RWPE1 (cell line): Measurements from ENCODE around the gene RTKN2.
"Not testable (repeated sequence)": the region's sequence is repeated elsewhere in the genome, so short reads cannot be mapped to it uniquely, and the experiment has no call there.

Source experiments
- CTCF ChIA-PET: fragments of 350-600 bp; sonication (Branson Sonifier 250); formaldehyde crosslinking; extraction: SDS; loops from one replicate; lab custom pipeline; 2021; lab: Yijun Ruan, JAX
- POLR2A ChIA-PET: fragments of 400-600 bp; formaldehyde crosslinking; extraction: SDS; loops from one replicate; lab custom pipeline; 2020; ENCODE audit warnings: antibody characterized with exemption; ENCODE audit not compliant: low non-redundant PET; lab: Yijun Ruan, JAX
- DNase-seq: peaks from one replicate; pipeline ENCODE4 v3.0.0; 2012; ENCODE audit warnings: low spot score
- H3K27ac ChIP-seq: fragments of 450-650 bp; 2 replicates; pipeline ENCODE4 v1.5.1; 2017
- TF ChIP-seq, protein P1 (sequence below): fragments of 450-650 bp; conservative IDR thresholded peaks from 2 replicates; pipeline ENCODE4 v1.5.1; 2017; ENCODE audit warnings: low read depth, mild to moderate bottlenecking

RTKN2 gene

DNA sequence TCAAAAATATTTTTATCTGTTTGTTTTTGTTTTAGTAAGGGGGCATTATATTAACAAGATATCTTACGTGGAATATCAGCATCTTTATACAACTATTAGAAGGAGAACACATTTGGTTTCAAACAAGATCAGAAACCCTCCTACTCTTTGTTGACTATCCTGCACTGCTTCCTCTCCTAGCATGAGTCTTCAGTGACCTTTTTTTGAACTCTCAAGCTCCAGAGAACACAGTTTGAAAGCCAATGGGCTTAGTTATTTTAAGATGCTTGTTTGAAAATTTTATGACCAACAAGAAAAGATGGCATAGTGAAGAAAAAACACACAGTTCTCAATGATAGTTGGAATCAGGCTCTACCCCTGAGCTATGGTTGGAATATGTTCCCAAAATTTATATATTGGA, 37.2 kb upstream of the RTKN2 start:
- no peak for DNase-seq
- H3K27ac ChIP-seq, result no peak overlapping the region
- TF ChIP-seq, protein P1, sequence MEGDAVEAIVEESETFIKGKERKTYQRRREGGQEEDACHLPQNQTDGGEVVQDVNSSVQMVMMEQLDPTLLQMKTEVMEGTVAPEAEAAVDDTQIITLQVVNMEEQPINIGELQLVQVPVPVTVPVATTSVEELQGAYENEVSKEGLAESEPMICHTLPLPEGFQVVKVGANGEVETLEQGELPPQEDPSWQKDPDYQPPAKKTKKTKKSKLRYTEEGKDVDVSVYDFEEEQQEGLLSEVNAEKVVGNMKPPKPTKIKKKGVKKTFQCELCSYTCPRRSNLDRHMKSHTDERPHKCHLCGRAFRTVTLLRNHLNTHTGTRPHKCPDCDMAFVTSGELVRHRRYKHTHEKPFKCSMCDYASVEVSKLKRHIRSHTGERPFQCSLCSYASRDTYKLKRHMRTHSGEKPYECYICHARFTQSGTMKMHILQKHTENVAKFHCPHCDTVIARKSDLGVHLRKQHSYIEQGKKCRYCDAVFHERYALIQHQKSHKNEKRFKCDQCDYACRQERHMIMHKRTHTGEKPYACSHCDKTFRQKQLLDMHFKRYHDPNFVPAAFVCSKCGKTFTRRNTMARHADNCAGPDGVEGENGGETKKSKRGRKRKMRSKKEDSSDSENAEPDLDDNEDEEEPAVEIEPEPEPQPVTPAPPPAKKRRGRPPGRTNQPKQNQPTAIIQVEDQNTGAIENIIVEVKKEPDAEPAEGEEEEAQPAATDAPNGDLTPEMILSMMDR, result no peak
- ChIA-PET CTCF (interaction anchor here (0.6 kb wide), 1 partner anchor 229 kb away, joined by 3 read pairs; no protein-coding TSS in a partner anchor), POLR2A (no interaction called here)

DNA sequence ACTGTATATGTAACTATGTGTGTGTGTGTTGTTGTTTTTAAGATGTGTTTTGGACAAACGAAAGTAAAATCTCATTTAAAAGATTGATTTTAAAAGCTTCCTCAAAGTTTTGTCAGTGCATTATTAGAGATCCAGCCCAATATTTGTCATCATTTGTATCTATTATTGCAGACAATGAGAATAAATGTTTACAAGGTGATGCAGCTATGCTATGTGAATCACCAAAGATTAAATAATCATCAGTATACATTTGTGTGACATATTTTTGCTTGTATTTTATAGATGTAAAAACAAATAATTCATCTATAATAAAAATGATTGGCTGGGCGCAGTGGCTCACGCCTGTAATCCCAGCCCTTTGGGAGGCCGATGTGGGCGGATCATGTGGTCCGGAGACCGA, 35.3 kb upstream of the RTKN2 start:
- ChIA-PET POLR2A (no interaction called here), CTCF (no interaction called here)
- TF ChIP-seq, protein P1, result no peak
- DNase-seq, result no peak
- H3K27ac ChIP-seq, result no peak overlapping the region

DNA sequence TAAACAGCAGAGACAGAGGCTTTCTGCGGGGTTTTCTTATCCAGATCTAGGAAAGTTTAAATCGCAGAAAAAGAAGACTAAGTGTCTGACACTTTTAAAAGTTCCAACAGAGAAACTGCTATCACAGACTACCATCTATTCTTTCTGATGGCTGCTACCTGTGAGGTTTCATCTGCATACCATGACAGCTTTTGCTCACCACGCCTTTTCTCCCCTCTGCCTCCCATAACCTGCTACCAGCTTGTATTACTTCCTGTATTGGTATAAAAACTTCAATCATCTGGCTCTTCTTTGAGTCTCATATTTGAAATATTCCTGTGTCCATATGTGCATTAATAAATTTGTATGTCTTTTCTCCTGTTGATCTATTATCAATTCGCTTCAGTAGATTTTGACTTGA, 34.1 kb upstream of the RTKN2 start:
- TF ChIP-seq, protein P1, result no peak
- ChIA-PET POLR2A (no interaction called here), CTCF (no interaction called here)
- H3K27ac ChIP-seq, result no peak overlapping the region
- no peak for DNase-seq

DNA sequence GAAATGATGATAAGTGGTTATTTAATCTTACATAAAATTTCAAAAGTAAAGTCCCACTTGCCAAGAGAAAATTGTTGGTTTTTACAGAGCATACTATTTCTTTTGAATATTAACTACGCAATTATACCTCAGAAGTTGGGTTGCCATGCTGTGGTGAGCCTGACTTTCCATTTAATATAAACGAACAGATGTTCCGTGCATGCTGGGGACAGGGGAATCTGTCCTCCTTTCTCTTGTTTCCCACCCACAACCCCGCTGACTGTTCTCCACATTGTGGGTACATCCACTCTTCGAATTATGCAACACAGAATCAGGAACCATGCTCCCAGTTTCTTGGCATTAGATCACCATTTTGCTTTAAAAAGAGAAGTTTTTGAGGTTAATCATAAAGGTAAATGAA, 29.2 kb upstream of the RTKN2 start:
- no peak for DNase-seq
- TF ChIP-seq, protein P1, result no peak
- no peak overlapping the region for H3K27ac ChIP-seq
- ChIA-PET POLR2A (no interaction called here), CTCF (no interaction called here)

DNA sequence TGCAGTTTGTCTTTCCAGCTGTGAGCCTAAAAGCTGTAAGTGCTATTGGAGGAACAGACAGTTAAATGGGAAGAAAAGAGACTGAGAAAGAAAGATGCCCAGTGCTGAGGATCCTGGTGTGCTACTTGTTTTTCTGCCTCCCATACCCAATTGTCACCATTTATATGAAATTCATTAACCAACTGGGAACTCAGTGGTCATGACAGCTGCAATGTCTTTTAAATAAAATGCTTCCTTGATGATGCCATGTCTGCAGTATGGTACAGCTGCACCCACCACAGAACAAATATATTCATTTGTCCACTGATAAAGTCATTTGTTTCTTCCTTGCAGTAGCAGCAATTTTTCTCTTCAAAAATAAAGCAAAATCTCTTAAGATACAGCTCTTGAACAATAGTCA, 15.6 kb upstream of the RTKN2 start:
- no peak for DNase-seq
- POLR2A ChIA-PET, result no interaction called here
- no peak overlapping the region for H3K27ac ChIP-seq
- TF ChIP-seq, protein P1, result no peak
- CTCF ChIA-PET, result no interaction called here

DNA sequence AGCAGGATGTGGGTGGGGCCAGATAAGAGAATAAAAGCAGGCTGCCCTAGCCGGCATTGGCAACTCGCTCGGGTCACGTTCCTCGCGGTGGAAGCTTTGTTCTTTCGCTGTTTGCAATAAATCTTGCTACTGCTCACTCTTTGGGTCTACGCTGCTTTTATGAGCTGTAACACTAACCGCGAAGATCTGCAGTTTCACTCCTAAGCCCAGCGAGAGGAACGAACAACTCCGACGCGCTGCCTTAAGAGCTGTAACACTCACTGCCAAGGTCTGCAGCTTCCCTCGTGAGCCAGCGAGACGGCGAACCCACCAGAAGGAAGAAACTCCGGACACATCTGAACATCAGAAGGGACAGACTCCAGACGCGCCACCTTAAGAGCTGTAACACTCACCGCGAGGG, 12.7 kb upstream of the RTKN2 start:
- CTCF ChIA-PET, result interaction anchor here (0.6 kb wide), 2 partner anchors 33 to 52 kb away, joined by 4 to 5 read pairs; no protein-coding TSS in a partner anchor
- H3K27ac ChIP-seq, POLR2A ChIA-PET, DNase-seq: not testable (repeated sequence)

DNA sequence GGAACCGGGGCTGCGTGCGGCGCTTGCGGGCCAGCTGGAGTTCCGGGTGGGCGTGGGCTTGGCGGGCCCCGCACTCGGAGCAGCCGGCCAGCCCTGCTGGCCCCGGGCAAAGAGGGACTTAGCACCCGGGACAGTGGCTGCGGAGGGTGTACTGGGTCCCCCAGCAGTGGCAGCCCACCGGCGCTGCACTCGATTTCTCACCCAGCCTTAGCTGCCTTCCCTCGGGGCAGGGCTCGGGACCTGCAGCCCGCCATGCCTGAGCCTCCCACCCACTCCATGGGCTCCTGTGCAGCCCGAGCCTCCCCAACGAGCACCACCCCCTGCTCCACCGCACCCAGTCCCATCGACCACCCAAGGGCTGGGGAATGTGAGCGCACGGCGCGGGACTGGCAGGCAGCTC, 11.7 kb upstream of the RTKN2 start:
- POLR2A ChIA-PET, H3K27ac ChIP-seq, DNase-seq, CTCF ChIA-PET: not testable (repeated sequence)

DNA sequence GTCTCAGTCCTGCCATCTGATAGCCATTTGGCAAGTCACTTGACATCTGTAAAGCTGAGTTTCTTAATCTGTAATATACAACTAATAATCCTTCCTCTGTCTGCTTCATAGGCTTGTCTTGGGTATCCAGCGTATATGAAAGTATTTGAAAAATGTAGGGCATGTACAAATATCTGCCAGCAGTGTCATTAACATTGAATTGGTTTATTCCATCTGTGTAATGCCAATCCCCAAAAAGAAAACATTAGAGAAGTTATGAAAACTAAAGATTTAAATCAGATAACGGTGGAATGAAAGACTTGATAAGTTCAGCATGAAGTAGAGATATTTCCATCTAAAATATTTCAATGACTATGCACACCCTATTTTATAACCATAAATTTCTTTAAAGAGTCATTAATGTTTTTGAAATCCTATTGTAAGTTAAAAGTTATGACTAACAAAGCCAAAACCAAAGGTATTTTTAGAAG, 9.8 kb upstream of the RTKN2 start:
- POLR2A ChIA-PET, result no interaction called here
- DNase-seq, result no peak
- H3K27ac ChIP-seq, result no peak overlapping the region
- CTCF ChIA-PET, result no interaction called here
- TF ChIP-seq, protein P1, result no peak
